Choroid plexus epithelial cell (primary cell): Measurements from ENCODE around the gene PDK2.
A peak's percentile ranks its signal among the peaks of the same experiment; 100 is the strongest.

Source experiments
- DNase-seq: peaks from one replicate; pipeline ENCODE4 v3.0.0-alpha.2; 2010; ENCODE audit warnings: low read depth
- H3K4me3 ChIP-seq: 2 replicates; pipeline ENCODE4 v1.5.1; 2011; ENCODE audit warnings: low read depth, mild to moderate bottlenecking, control low read depth, low read length, moderate library complexity
- CTCF ChIP-seq: conservative IDR thresholded peaks from 2 replicates; pipeline ENCODE4 v1.5.1; 2011; ENCODE audit warnings: low read depth, mild to moderate bottlenecking, control low read depth, inconsistent platforms, low read length, moderate library complexity

The PDK2 gene

GRCh38 chr17:50146230-50146926, 51.2 kb downstream of the PDK2 start:
- no peak for TF ChIP-seq CTCF
- no peak for DNase-seq

GRCh38 chr17:50146927-50147665, 51.9 kb downstream of the PDK2 start:
- no peak for DNase-seq
- H3K4me3 ChIP-seq = peak overlapping the region; percentile 86
- no peak for TF ChIP-seq CTCF

More at GRCh38 chr17:50146230-50146926, 51.2 kb downstream of the PDK2 start:
- peak overlapping the region; percentile 86 for H3K4me3 ChIP-seq

GRCh38 chr17:50147841-50148225, 52.7 kb downstream of the PDK2 start:
- no peak for TF ChIP-seq CTCF
- H3K4me3 ChIP-seq = peak overlapping the region; percentile 86
- no peak for DNase-seq

GRCh38 chr17:50148226-50149090, 53.3 kb downstream of the PDK2 start:
- peak overlapping the region; percentile 86 for H3K4me3 ChIP-seq
- no peak for DNase-seq
- TF ChIP-seq CTCF = peak; percentile 35

- peak overlapping the region; percentile 86 for H3K4me3 ChIP-seq
- DNase-seq = no peak
- no peak for TF ChIP-seq CTCF
Measured at GRCh38 chr17:50149091-50149416, 53.9 kb downstream of the PDK2 start.

- DNase-seq = peak; percentile 57
- peak overlapping the region; percentile 86 for H3K4me3 ChIP-seq
- TF ChIP-seq CTCF = no peak
Measured at GRCh38 chr17:50149417-50150353, 54.5 kb downstream of the PDK2 start.
